H54 (cell line): ENCODE results near the gene KLB.

ENCODE experiments used
- DNase-seq: peaks from one replicate; pipeline ENCODE4 v3.0.0; 2011; ENCODE audit warnings: low spot score, mixed read lengths; ENCODE audit not compliant: insufficient read length
- FAIRE-seq: peaks from 3 replicates; lab custom pipeline; 2011; peaks lifted over from hg19 to GRCh38; lab: Jason Lieb, UNC
- POLR2A ChIP-seq: IDR thresholded peaks from 2 replicates; pipeline ENCODE4 v1.6.1; 2011; ENCODE audit warnings: low read depth, mild to moderate bottlenecking, low read length

KLB gene

DNA sequence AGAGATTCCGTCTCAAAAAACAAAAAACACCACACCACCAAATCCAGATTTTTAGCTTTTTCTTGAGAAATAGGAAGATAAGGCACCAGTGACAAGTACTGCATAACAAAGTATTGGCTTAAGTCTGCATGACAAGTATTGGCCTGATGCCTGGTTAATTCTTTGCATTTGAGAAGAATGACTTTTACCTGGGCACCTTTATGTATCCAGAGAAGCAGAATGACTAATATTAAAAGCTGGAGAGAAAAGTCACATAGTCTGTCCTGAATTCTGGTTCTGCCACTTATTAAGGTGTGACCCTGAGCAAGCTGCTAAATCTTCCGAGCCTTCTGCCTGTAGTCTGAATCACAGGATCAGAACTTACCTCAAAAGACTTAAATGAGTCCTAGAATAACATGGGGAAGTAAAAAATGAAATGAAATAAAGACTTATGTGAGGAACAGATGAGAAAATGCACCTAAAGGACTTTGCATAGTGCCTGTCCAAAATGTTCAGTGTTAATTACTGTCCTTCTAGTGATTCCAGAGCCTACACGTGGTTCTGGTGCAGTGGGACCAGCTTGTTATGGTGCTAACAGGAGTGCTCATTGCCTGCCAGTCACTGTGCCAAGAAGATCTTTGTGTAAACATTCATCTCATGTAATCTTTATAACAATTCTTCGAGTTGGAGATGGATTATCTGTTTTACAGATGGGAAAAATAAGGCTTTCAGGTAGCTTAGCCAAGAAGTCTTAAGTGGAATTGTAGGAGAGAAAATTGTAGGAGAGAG, 88.9 kb downstream of the KLB start:
- DNase-seq (no peak), FAIRE-seq (no peak)
- no peak for TF ChIP-seq POLR2A

- FAIRE-seq (no peak), DNase-seq (no peak)
- TF ChIP-seq POLR2A: no peak
These were observed 91.4 kb downstream of the KLB start for GRCh38 chr4:39497909-39498726.

GRCh38 chr4:39498727-39499020, 91.9 kb downstream of the KLB start:
- FAIRE-seq: no peak
- TF ChIP-seq POLR2A: no peak

More at GRCh38 chr4:39498727-39499020, 91.9 kb downstream of the KLB start:
- DNase-seq: no peak
